ENCODE data around the gene CCDC78. TPM values are rescaled to one million over a fixed set of nuclear protein-coding genes. Genes with fewer than 3 reads are reported as not detected.

The CCDC78 gene
- total RNA-seq, 1 donor from 2014 or later, result 4.9 TPM

GRCh38 chr16:732332-732731 is 6.1 kb upstream of the CCDC78 start:
- no peak for DNase-seq (ENCODE audit: low read depth)
- no peak overlapping the region for H3K4me3 ChIP-seq (ENCODE audit: low read depth, low read length)
- no peak for TF ChIP-seq CTCF (conservative IDR thresholded peaks at IDR 0.05; ENCODE audit: low read depth, low read length)

GRCh38 chr16:730666-731509 is 4.6 kb upstream of the CCDC78 start:
- no peak for TF ChIP-seq CTCF (conservative IDR thresholded peaks at IDR 0.05; ENCODE audit: low read depth, low read length)
- no peak overlapping the region for H3K4me3 ChIP-seq (ENCODE audit: low read depth, low read length)
- DNase-seq (ENCODE audit: low read depth), result no peak

DNA sequence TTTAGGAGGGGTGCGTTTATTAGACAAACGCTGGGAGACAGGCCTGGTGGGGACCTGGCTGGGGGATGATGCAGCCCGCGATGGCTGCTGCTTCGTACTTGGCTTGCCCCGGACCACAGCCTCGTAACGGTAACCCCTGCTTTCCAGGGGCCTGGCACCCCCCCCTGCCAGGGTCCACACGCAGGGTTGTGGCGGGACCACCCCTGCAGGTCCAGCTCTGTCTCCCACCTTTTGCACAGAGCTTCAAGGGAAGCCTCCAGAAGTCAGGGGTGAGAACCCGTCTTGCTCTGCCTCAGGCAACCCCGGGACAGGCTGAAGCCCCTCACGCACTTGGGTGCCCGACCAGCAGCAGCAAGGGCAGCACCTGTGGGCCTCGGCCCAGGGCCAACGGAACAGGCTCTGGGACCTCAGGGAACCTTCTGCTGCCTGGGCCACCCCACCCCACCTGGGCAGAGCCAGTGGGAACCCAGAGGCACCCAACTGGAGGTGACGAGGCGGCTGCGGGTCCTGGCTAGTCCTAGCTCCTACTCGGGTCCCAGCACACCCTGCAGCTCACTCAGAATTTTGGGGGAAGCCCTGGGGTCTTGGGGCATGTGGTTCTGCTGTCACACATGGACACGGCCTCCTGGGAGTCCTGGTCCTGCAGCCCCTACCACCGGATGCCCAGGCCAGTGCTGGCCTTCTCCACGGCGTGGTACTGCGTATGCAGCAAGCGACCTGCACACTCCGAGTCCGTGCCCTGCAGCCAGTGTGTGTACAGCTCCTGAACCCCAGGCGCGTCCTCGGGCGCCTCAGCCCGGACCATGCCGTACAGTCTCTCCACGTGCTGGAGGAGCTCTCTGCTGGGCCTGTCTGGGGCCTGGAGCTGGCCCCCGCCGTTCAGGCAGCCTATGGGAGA is 3.8 kb upstream of the CCDC78 start:
- no peak for TF ChIP-seq CTCF (conservative IDR thresholded peaks at IDR 0.05; ENCODE audit: low read depth, low read length)
- no peak overlapping the region for H3K4me3 ChIP-seq (ENCODE audit: low read depth, low read length)
- DNase-seq (ENCODE audit: low read depth), result no peak

GRCh38 chr16:728890-729744 is 2.9 kb upstream of the CCDC78 start:
- no peak for TF ChIP-seq CTCF (conservative IDR thresholded peaks at IDR 0.05; ENCODE audit: low read depth, low read length)
- peak overlapping the region; percentile 81 for H3K4me3 ChIP-seq (ENCODE audit: low read depth, low read length)
- DNase-seq (ENCODE audit: low read depth), result no peak

GRCh38 chr16:728131-728889 is 2.1 kb upstream of the CCDC78 start:
- no peak for TF ChIP-seq CTCF (conservative IDR thresholded peaks at IDR 0.05; ENCODE audit: low read depth, low read length)
- no peak for DNase-seq (ENCODE audit: low read depth)

More at GRCh38 chr16:728131-728889, 2.1 kb upstream of the CCDC78 start:
- peak overlapping the region; percentile 81 for H3K4me3 ChIP-seq (ENCODE audit: low read depth, low read length)

Measured in epithelial cell of proximal tubule (primary cell).